Natural killer cell (primary cell): Measurements from ENCODE around the gene TTC28. TPM values are rescaled to one million over a fixed set of nuclear protein-coding genes. Genes with fewer than 3 reads are reported as not detected.

Experiments
- ATAC-seq, 3 donors: fragments of 150-1000 bp in 2 of 3; fragments of 200-7000 bp in 1 of 3; cut with Tn5 transposase; 1 replicate in 1 of 3; 2 replicates in 2 of 3; pipeline ENCODE4 v1.10.0; 2021; ENCODE audit warnings: mild to moderate bottlenecking in 2 of 3, moderate library complexity in 2 of 3
- DNase-seq, 2 donors: peaks; one replicate each; pipeline versions ENCODE4 v3.0.0 to v3.0.0-alpha.2; 2013 to 2021; ENCODE audit warnings: mixed read lengths in 1 of 2
- H3K27ac ChIP-seq: one replicate; pipeline ENCODE4 v1.5.1; 2013; ENCODE audit warnings: mild to moderate bottlenecking, low read length
- H3K27me3 ChIP-seq: one replicate; pipeline ENCODE4 v1.6.1; 2013; ENCODE audit warnings: low read length; ENCODE audit not compliant: control insufficient read depth, insufficient read depth
- H3K36me3 ChIP-seq: one replicate; pipeline ENCODE4 v1.6.1; 2013; ENCODE audit warnings: low read length; ENCODE audit not compliant: control insufficient read depth, insufficient read depth
- H3K4me1 ChIP-seq: one replicate; pipeline ENCODE4 v1.6.1; 2013; ENCODE audit warnings: low read length; ENCODE audit not compliant: control insufficient read depth, insufficient read depth
- H3K4me3 ChIP-seq: one replicate; pipeline ENCODE4 v1.5.1; 2013; ENCODE audit warnings: low read length
- H3K9me3 ChIP-seq: one replicate; pipeline ENCODE4 v1.6.1; 2013; ENCODE audit warnings: low read length; ENCODE audit not compliant: control insufficient read depth, insufficient read depth
- H3K27ac Mint-ChIP-seq, 2 donors: one replicate each; pipeline ENCODE4 v1.8.0; 2022; ENCODE audit warnings: mild to moderate bottlenecking in 2 of 2, mixed read lengths in 2 of 2, moderate library complexity in 1 of 2
- H3K27me3 Mint-ChIP-seq, 2 donors: one replicate each; pipeline ENCODE4 v1.8.0; 2022; ENCODE audit warnings: low read depth in 2 of 2, mixed read lengths in 2 of 2
- H3K36me3 Mint-ChIP-seq: one replicate; pipeline ENCODE4 v1.8.0; 2022; ENCODE audit warnings: mixed read lengths
- H3K4me1 Mint-ChIP-seq, 2 donors: one replicate each; pipeline ENCODE4 v1.8.0; 2022; ENCODE audit warnings: mixed read lengths in 2 of 2
- H3K4me3 Mint-ChIP-seq: one replicate; pipeline ENCODE4 v1.8.0; 2022; ENCODE audit warnings: mild to moderate bottlenecking, moderate library complexity, mixed read lengths
- H3K9me3 Mint-ChIP-seq, 2 donors: one replicate each; pipeline ENCODE4 v1.8.0; 2022; ENCODE audit warnings: mixed read lengths in 2 of 2
- WGBS: methylation state at CpG from one replicate; pipeline ENCODE4 v1.1.7; 2013; ENCODE audit warnings: missing lambda C conversion rate; ENCODE audit not compliant: insufficient coverage; 5-methylcytosine and 5-hydroxymethylcytosine counted together
- intact Hi-C: fragments of 100-400 bp; cut with micrococcal nuclease; formaldehyde crosslinking; loops from one replicate; pipeline ENCODE4 v1.14.2; 2022
- total RNA-seq, 4 donors: library from RNA; stranded (reverse); fragments of 120-200 nt in 1 of 4; gene quantifications; one replicate each; pipeline versions ENCODE4 v1.2.3 to v1.2.4, GENCODE V29; 2013 to 2022
- TF ChIP-seq, protein P1 (sequence below): fragments of 200-600 bp; IDR thresholded peaks from one replicate; pipeline ENCODE4 v1.8.0; 2022; ENCODE audit warnings: antibody characterized with exemption

TTC28 gene
- total RNA-seq, 3 donors from 2014 or later (not counting 1 experiment from before 2014, with no cell fraction given): 4.1 to 10.0 (median 8.6) TPM

DNA sequence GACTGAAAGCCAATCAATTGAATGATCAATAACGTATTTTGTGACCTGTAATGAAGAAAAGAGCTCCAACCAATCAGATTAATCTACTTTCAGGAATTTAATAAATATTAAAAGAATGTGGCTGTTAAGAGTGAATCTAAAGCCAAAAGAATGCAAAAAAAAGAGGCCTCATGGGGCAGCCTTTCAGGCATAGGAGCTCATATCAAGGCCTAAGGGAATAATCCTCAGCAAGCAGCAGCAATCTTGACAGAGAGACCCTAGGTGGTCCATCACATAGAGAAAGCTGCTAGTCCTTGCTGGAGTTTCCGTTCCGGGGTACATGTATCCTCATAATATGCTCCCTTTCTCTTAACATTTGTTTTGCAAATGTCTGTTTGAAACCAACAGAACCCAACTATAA is 447.4 kb downstream of the TTC28 start:
- intact Hi-C loops: no loop called here

DNA sequence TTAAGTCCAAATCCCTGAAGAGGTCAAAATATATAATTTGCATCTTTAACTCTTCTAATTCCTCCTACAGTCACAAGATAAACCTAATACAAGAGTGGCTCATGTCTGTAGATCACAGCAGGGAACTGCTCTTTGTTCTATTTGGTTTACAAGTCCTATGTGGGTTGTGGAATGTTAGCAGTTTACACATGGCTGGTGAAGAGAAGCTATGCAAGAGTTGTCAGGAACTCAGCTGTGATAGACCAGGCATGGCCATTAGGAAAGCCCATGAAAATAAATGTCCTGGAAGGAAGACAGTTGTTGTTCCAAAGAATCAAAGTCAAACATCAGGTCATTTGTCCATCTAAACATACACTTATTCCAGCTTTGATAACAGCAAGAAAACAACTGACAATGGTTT is 448.2 kb downstream of the TTC28 start:
- DNase-seq (no peak), ATAC-seq (no peak)
- TF ChIP-seq, protein P1, sequence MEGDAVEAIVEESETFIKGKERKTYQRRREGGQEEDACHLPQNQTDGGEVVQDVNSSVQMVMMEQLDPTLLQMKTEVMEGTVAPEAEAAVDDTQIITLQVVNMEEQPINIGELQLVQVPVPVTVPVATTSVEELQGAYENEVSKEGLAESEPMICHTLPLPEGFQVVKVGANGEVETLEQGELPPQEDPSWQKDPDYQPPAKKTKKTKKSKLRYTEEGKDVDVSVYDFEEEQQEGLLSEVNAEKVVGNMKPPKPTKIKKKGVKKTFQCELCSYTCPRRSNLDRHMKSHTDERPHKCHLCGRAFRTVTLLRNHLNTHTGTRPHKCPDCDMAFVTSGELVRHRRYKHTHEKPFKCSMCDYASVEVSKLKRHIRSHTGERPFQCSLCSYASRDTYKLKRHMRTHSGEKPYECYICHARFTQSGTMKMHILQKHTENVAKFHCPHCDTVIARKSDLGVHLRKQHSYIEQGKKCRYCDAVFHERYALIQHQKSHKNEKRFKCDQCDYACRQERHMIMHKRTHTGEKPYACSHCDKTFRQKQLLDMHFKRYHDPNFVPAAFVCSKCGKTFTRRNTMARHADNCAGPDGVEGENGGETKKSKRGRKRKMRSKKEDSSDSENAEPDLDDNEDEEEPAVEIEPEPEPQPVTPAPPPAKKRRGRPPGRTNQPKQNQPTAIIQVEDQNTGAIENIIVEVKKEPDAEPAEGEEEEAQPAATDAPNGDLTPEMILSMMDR: no peak
- no peaks in the 10 kb centered on the region for H3K36me3 Mint-ChIP-seq
- no peaks in the 10 kb centered on the region for H3K9me3 Mint-ChIP-seq
- peaks cover 4 to 25% of the 10 kb centered on the region in 2 donors for H3K27me3 Mint-ChIP-seq
- H3K4me3 ChIP-seq: no peak overlapping the region
- no peaks in the 10 kb centered on the region for H3K9me3 ChIP-seq
- no peak overlapping the region for H3K27ac Mint-ChIP-seq
- H3K27me3 ChIP-seq: peaks cover 2% of the 10 kb centered on the region
- intact Hi-C loops: no loop called here
- no peaks in the 10 kb centered on the region for H3K36me3 ChIP-seq
- no peak overlapping the region for H3K27ac ChIP-seq
- no peaks in the 10 kb centered on the region for H3K4me1 ChIP-seq
- no peaks in the 10 kb centered on the region for H3K4me1 Mint-ChIP-seq
- no peak overlapping the region for H3K4me3 Mint-ChIP-seq

More for the DNA sequence above, 447.4 kb downstream of the TTC28 start:
- ATAC-seq (no peak), DNase-seq (no peak)
- Histone ChIP-seq H3K4me3 (no peak overlapping the region), H3K4me1 (no peaks in the 10 kb centered on the region), H3K27me3 (peaks cover 2% of the 10 kb centered on the region), H3K27ac (no peak overlapping the region), H3K9me3 (no peaks in the 10 kb centered on the region), H3K36me3 (no peaks in the 10 kb centered on the region)
- H3K27me3 Mint-ChIP-seq: peaks cover 6 to 25% of the 10 kb centered on the region in 2 donors
- no peaks in the 10 kb centered on the region for H3K4me1 Mint-ChIP-seq
- TF ChIP-seq, protein P1: no peak
- H3K4me3 Mint-ChIP-seq: no peak overlapping the region
- no peaks in the 10 kb centered on the region for H3K36me3 Mint-ChIP-seq
- no peak overlapping the region for H3K27ac Mint-ChIP-seq
- no peaks in the 10 kb centered on the region for H3K9me3 Mint-ChIP-seq
- 83% methylated on average over 2 of the region's 3 CpGs for WGBS

DNA sequence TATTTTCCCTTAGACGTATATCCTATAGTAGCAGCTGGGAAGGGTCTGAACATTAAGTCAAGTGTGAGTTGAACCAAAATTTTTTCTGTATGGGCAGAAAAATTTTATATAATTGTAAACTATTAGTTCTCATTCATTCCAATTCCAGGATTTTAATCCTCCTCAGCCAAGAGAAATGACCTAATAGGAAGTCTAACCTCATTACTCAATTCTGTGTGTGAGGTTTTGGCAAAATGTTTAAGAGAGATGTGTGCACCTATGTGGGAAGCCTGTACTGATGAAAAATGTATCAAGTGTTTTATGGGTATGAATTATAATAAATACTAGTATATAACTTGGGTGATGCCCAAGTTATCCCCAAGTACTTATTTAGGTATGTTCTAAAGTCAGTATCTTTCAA is 449.0 kb downstream of the TTC28 start:
- no peaks in the 10 kb centered on the region for H3K4me1 ChIP-seq
- DNase-seq (no peak), ATAC-seq (no peak)
- Mint-ChIP-seq H3K4me1 (no peaks in the 10 kb centered on the region), H3K9me3 (no peaks in the 10 kb centered on the region), H3K4me3 (no peak overlapping the region), H3K27me3 (peaks cover 0 to 25% of the 10 kb centered on the region in 2 donors), H3K27ac (no peak overlapping the region), H3K36me3 (no peaks in the 10 kb centered on the region)
- H3K4me3 ChIP-seq: no peak overlapping the region
- WGBS: no CpG with 5 or more reads among the region's 1 CpG
- H3K36me3 ChIP-seq: no peaks in the 10 kb centered on the region
- intact Hi-C loops: no loop called here
- H3K9me3 ChIP-seq: no peaks in the 10 kb centered on the region
- H3K27ac ChIP-seq: no peak overlapping the region
- peaks cover 2% of the 10 kb centered on the region for H3K27me3 ChIP-seq
- TF ChIP-seq, protein P1: no peak
